HG02943 (cell line): ENCODE measurements around the gene CKAP2.
"Not testable (repeated sequence)": the region's sequence is repeated elsewhere in the genome, so short reads cannot be mapped to it uniquely, and the experiment has no call there.

Experiments used
- ATAC-seq: cut with Tn5 transposase; IDR thresholded peaks from one replicate; pipeline ENCODE4 v1.9.1; 2021; ENCODE audit warnings: mild to moderate bottlenecking, low read depth, moderate library complexity; ENCODE audit not compliant: unreplicated experiment

The CKAP2 gene, protein sequence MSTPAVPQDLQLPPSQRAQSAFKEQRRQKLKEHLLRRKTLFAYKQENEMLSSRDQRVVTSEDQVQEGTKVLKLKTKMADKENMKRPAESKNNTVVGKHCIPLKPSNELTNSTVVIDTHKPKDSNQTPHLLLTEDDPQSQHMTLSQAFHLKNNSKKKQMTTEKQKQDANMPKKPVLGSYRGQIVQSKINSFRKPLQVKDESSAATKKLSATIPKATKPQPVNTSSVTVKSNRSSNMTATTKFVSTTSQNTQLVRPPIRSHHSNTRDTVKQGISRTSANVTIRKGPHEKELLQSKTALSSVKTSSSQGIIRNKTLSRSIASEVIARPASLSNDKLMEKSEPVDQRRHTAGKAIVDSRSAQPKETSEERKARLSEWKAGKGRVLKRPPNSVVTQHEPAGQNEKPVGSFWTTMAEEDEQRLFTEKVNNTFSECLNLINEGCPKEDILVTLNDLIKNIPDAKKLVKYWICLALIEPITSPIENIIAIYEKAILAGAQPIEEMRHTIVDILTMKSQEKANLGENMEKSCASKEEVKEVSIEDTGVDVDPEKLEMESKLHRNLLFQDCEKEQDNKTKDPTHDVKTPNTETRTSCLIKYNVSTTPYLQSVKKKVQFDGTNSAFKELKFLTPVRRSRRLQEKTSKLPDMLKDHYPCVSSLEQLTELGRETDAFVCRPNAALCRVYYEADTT

DNA sequence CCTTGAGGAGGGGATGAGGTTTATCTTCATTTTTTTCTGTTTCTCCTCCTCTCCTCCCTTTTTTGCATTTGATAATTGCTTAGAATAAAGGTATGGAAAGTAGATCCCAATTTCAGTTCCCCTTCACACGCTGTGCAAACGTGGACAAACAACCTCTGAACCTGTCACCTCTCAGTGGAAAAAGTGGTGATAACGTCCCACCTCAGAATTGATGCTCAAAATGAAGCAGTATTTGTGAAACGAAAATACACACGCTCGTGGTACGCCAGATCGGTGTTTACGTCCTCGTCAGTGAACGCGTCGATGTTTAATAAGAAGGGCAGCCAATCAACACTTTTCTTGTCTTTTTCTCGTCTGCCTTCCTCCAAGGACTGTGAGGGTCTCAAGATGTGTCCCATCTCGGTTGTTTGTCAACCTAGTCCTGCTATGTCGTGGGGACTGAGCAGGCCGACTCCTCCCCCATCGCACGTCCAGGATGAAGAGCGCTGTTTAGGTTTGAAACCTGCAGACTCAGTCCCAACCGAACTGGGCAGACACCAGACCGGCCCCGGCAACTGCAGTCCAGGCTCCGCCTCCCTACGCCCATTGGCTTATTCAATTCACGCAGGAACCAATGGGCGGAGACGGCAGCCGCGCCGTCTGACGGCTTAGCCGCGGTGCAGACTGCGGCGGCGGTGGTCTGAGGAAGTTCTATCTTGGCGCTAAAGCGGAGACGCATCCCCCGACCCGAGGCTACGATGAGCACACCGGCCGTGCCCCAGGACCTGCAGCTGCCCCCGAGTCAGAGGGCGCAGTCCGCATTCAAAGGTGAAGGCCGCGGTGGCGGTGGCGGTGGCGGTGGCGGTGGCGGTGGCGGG lies at the start of gene CKAP2:
Gene CKAP2, plus strand, starts transcription at position 659 of the 857 bp plus-strand sequence. Its CDS starts 79 bp downstream, at position 738.
- ATAC-seq: peak; percentile 75

DNA sequence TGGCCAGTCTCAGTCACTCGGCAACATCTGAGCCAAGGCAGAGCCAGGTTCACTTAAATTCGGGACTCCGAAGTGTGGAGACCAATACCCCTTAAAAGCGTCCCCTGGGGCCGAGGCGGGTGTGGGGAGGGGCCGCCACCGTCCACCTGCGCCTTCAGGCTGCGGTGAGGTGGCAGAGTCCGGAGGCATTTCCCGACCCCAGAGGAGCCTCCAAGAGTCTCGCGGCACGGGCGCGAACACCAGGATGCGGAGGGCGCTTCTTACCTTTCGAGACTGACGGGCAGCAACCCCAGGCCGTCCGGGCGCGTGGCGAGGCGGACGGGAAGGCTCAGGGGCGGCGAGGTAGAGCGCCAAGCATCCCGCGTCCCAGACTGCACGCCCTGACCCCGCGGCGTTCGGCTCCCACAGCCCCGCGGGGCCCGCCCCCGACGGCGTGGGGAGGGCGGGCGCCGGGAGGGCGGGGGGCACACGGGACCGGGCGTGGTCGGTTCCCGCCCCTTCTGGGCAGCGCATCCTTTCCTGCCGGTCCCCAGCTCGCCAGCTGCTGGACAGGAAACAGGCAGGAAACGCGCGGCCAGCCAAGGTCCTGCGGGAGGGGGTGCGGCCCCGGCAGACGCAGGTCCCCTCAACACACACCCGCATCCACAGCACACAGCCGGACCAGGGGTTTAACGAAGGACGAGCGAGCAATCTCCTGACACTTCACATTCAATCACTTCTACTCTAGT lies 49.3 kb upstream of the CKAP2 start, which contains the start of gene THSD1:
Gene THSD1, minus strand, starts transcription at position 406 of the 728 bp plus-strand sequence. CDS start 3,572 bp downstream, outside the sequence.
- ATAC-seq: no peak

DNA sequence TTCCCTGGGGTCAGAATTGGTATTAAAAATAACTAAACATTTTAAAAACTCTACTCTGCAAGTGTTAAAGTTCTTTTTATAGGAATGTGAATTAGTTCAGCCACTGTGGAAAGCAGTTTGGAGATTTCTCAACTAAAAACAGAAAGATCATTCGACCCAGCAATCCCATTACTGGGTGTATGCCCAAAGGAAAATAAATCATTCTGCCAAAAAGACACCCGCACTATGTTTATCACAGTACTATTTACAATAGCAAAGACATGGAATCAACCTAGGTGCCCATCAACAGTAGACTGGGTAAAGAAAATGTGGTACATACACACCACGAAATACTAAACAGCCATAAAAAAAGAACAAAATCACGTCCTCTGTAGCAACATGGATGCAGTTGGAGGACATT lies 48.6 kb upstream of the CKAP2 start:
- ATAC-seq: no peak

DNA sequence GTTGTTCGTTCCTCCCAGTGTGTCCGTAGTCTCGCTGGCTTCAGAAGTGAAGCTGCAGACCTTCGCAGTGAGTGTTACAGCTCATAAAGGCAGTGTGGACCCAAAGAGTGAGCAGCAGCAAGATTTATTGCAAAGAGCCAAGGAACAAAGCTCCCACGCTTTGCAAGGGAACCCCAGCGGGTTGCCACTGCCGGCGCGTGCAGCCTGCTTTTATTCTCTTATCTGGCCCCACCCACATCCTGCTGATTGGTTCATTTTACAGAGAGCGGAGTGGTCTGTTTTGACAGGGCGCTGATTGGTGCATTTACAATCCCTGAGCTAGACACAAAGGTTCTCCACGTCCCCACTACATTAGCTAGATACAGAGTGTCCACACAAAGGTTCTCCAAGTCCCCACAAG lies 47.8 kb upstream of the CKAP2 start:
- ATAC-seq: not testable (repeated sequence)

DNA sequence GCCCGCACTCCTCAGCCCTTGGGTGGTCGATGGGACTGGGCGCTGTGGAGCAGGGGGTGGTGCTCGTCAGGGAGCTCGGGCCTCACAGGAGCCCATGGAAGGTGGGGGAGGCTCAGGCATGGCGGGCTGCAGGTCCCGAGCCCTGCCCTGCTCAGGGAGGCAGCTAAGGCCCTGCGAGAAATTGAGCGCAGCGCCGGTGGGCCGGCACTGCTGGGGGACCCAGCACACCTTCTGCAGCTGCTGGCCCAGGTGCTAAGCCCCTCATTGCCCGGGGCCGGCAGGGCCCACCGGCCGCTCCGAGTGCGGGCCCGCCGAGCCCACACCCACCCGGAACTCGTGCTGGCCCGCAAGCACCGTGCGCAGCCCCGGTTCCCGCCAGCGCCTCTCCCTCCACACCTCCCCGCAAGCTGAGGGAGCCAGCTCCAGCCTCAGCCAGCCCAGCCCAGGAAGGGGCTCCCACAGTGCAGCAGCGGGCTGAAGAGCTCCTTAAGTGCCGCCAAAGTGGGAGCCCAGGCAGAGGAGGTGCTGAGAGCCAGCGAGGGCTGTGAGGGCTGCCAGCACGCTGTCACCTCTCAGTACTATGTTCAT lies 47.1 kb upstream of the CKAP2 start:
- ATAC-seq: not testable (repeated sequence)

DNA sequence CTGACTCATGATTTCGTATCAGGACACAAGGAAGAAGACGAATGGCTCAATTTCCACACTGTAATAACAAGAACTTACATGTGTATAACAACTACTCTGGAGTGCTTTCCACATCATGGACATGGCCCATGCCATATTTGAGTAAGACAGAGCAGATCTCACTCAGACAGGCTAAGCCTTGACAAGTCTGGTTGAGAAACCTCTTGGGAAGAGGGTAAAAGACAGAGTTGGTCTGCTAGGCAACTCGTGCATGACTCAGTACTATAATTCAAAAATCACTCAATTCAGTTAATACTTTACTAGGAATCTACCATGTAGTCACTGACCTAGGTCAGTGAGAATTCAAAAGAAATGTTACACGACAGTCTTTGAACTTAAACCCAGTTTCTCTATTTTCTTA lies 43.6 kb upstream of the CKAP2 start:
- ATAC-seq: peak; percentile 82

DNA sequence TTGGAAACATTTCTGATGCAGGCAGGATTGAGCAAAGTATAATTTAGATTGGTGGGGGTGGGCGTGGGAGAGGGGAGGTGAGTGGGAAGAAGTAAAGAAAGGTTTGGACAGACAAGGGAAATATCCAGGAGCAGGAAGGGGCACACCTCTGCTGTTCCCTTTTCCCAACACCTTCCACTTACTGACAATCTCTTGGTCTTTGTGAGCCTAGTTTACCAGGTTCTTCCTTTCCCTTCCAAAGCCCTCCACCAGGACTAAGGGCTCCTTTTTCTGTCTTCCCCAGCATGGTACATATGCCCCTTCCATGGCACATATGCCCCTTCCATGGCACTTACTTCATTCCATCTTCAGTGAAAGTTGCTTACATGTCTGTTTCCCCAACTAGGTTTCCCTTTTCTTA lies 43.1 kb upstream of the CKAP2 start:
- no peak for ATAC-seq

DNA sequence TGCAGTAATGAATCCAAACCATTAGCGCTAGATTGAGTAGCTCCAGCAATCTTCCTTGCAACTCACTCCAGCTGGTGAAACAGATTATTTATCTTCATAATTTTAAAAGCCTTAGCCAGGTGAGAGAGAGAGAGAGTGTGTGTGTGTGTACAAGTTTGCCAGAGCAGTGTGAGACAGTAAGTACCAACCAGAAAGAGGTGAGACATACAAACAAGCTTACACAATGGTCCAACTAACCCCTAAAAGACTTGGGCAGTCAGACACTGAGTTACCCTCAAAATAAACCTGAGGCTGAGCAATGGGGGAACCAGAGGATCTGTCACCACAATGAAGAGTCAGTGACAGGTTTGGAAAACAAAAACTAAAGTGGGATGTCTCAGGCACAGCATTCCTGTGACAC lies 41.2 kb upstream of the CKAP2 start:
- no peak for ATAC-seq

DNA sequence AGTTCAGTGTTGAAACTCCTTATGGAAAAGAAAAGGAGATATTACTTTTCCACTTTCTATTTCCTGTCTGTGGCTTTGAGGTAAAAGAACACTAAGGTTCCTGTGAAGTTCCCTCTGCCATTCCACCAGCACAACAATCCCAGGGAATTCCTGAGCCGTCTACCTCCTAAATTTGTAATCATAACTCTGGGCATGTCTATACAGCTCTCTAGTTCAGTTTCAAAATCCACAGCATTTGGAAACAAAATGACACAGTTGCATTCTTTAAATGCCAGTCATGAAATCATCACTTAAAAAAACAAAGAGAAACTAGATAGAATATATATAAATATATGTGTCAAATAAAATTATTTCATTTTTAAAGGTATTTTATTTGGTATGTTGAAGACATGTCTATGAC lies 40.3 kb upstream of the CKAP2 start:
- no peak for ATAC-seq

DNA sequence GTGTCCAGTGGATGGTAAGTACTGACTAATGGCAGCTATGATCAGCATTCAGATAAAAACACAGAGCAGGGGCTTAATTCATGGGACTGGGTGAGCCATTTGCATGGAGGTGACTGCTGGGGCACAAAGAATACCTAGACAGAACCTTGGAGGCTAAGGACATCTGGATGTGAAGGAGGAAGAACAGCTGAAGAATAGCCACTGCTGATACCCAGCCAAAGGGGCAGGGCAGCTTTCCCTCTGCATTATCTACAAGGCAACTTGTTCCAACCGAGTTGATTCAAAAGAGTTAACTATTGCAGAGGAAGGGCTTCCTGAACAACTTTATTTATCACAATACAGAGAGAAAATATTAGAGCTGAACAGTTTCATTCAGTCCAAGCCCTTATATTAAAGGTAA lies 36.2 kb upstream of the CKAP2 start:
- no peak for ATAC-seq

DNA sequence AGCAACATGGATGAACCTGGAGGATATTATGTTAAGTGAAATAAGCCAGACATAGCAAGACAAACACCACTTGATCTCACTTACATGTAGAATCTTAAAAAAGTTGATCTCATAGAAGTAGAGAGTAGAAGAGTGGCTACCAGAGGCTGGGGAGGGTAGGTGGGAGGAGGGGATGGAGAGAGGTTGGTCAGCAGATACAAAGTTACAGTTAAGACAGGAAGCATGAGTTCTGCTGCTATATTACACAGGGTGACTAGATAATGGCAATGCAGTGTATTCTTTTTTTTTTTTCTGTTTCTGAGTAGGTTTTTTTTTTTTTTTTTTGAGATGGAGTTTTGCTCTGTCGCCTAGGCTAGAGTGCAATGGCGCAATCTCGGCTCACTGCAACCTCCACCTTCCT lies 34.1 kb upstream of the CKAP2 start:
- no peak for ATAC-seq

DNA sequence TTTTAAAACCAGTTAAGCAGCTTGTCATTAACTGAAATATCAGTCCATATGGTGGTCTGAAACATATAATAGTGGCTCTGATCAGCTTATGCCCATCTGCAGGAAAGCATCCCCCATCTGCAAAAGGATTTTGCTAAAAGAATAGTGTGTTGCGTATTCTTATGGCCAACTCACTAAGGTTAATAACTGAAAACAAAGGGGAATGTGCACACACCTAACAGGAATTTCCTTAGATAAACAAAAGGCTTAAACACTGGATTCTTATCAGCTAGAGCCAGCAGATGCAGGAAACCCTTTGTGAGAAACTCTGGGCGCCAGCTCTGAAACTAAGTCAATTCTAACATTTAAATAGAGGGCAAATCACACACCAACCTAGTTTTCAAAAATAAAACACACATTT lies 27.0 kb upstream of the CKAP2 start:
- ATAC-seq: no peak

DNA sequence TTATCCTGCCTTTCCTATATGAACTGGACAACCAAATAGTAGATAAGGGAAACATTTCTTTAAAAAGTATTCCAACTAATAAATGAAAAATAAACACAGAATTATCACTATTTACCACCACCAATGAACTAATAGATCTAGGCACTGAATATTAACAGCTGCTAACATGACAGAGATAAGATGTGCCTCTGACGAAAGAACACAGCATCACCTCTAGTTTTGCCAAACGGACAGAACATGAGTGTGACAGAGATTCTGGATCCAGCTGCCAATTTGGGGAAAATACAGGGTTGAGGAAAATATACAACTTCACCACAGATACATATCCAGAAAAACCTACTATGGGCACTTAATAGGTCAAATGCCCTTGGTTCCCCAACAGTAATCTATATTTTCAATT lies 22.8 kb upstream of the CKAP2 start:
- ATAC-seq: no peak

DNA sequence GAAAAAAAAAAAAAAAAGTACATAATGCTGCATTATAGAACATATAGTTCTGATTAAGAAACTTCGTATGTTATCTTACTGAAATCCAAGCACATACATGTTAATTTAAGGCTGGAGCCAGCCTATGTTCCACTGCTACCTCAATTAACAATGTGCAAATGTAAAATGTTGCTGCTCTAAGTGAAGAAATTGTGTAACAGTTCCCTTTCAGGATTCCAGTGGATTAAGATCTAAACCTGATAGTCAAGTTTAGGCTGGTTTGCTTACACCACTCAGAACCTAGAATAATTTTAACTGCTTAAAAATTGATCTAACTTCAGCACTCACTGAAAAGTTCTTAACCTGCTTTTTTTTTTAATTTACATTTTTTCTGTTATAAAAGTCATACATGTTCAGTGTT lies 9.0 kb upstream of the CKAP2 start:
- no peak for ATAC-seq

DNA sequence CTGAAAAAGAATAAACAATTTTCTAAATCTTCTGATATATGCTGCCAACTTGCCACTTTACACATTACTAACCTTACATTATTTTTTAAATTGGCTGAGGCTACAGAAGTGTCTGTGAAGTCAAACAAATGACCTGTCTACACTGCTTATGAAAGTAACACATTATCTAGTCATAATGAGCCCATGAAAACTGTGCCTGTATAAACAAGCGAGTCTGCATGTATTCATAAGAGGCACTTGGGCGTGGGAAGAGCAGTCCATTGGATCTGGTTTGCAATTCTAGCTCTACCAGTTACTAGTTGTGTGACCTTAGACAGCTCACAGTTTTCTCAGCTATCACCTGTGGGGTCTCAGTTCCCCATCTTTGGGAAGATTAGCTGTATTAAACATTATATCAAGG lies 7.9 kb upstream of the CKAP2 start:
- no peak for ATAC-seq

DNA sequence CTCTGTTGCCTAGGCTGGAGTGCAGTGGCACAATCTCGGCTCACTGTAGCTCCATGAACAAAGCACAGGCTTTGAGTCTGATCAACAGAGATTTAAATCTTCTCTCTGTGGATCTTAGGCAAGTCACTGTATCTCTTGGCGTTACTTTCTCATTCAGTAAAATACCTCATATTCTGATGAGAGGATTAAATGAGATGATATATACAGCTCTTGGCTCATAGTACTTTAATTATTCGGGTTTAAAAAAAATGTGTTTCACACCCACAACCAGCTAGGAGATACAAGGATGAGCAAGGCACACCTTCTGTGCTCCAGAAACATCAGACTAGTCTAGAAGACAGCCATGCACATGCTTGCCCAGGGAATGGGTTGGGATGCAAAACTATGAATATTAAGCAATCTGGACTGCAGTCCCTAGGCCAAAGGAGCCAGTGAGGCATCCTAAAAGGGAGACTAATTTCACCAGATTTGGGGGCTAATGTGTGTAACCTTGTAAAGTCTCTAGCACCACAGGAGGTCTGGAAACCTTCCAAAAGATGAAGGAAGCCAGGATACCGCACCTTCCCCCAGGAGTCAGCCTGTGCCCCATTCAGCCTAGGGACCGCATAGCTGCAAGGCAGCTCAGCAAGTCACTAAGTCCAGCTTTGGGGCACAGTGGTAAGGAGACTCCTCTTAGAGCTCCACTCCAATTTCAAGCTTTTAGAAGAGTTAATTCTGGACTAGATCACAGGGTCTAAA lies 7.3 kb upstream of the CKAP2 start:
- ATAC-seq: no peak

DNA sequence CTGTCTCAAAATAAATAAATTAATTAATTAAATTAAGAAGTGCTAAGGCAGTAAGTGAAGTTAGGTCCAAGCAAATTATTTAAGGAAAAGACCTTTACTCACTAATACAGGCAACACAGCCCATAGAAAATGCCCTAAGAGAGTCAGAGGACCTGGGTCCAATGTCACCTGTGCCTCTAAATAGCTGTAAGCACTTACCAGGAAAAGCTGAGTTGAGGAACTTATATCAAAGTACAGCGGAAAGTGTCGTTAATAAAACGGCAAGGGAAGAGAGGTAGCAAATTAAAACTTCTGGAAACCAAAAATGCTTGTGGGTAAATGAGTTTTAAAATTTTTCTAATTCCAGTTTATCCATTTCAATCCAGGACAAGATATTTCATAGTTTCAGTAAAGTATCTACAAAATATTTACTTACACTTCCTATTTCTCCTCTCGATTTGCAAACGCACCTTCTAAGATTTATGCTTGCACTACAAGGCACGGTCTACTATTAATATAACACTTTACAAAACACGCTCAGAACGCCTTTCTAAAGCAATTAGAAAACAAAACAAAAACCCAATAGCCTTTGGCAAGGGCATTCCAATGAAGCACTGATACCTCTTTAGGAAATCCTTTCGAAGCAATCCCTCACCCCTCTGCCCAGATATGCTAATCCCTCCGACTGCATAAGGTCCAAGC lies 5.8 kb upstream of the CKAP2 start:
- no peak for ATAC-seq

DNA sequence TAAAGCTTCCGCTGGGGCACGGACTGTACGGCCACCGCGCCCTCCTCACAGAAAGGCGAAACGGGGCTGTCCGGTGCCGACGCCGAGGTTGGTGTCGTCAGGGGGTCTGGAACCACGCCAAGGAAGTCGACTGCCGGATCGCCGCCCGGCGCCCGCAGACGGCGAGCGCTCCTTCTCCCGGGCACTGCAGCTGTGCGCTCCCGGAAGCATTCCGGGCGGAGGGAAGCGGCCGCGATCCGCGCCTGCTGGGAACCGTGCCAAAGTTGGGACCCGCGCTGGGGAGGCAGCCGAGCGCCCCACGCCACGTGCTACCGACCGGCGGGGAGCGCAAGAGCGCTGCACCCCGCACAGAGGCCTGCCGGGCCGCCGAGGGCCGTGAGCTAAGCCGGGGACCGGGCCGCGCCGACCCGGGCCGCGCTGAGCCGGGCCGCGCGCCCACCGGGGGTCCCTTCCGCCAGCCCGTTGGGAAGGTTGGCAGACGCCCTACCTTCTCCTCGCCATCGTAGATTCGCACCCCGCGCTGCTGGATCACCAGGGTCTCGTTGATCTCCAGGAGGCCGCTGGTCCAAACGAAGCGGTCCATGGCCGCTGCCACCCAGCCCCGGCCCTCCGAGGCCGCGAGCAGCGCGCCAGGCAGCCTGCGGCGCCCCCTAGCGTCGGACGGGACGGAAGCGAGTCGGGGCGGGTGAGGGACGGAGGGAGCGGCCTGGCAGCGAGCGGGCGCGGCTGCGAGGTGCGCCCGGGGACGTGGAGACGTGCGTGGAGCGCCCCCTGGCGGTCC lies 5.1 kb upstream of the CKAP2 start, which contains the start of gene VPS36:
Gene VPS36, minus strand, starts transcription at position 623 of the 781 bp plus-strand sequence. Its CDS starts 40 bp downstream, at position 583.
- peak; percentile 60 for ATAC-seq
